ENCODE data around the gene RPS2. TPM values are rescaled to one million over a fixed set of nuclear protein-coding genes. Genes with fewer than 3 reads are reported as not detected.

Gene RPS2
- polyA plus RNA-seq, 1 of the 3 experiments (the other 2 are of a cell fraction), result 6,384 TPM

- TF ChIP-seq EZH2phosphoT487 (IDR thresholded peaks at IDR 0.05; ENCODE audit: borderline replicate concordance, low read depth) (no peak), JUND (IDR thresholded peaks at IDR 0.05) (no peak), SMC3 (IDR thresholded peaks at IDR 0.05; ENCODE audit: low read depth, low read length) (no peak), PBX3 (IDR thresholded peaks at IDR 0.05) (no peak), RFX5 (IDR thresholded peaks at IDR 0.05; ENCODE audit: low read length) (no peak), YY1 (IDR thresholded peaks at IDR 0.05; ENCODE audit: low read depth) (no peak), SIN3A (IDR thresholded peaks at IDR 0.05; ENCODE audit: borderline replicate concordance, low read depth, low read length) (no peak), MXI1 (IDR thresholded peaks at IDR 0.05; ENCODE audit: low read depth, low read length) (no peak), EP300 (IDR thresholded peaks at IDR 0.05; ENCODE audit: borderline replicate concordance in 1 of 2, low read depth in 1 of 2, low read length in 1 of 2) (no peak)
Measured at GRCh38 chr16:1976216-1976520, 11.5 kb upstream of the RPS2 start (continued).

GRCh38 chr16:1975432-1976215 lies 11.0 kb upstream of the RPS2 start:
- Histone ChIP-seq H3K9me2 (no peaks in the 10 kb centered on the region), H4K20me1 (ENCODE audit: insufficient read depth) (no peaks in the 10 kb centered on the region), H3K79me2 (ENCODE audit: insufficient read depth) (peaks cover 28% of the 10 kb centered on the region), H3K9me3 (no peaks in the 10 kb centered on the region), H3K4me2 (no peak overlapping the region), H3F3A (replicated peaks; ENCODE audit: insufficient read depth) (peaks cover 4% of the 10 kb centered on the region), H3K4me3 (ENCODE audit: low read depth in 2 of 2, low read length in 1 of 2) (no peak overlapping the region), H3K9ac (no peak overlapping the region), H3K27me3 (ENCODE audit: insufficient read depth) (no peaks in the 10 kb centered on the region), H3K4me1 (ENCODE audit: control insufficient read depth in 1 of 2, insufficient read depth in 2 of 2, low read depth in 1 of 2, low read length in 1 of 2) (peaks cover 0 to 9% of the 10 kb centered on the region in 2 experiments; a peak in 1 of 4 replicates), H3K27ac (ENCODE audit: low read depth in 2 of 2, low read length in 1 of 2) (no peak overlapping the region), H2AFZ (ENCODE audit: low read depth) (no peak overlapping the region), H3K36me3 (replicated peaks in 1 of 2; ENCODE audit: control insufficient read depth in 1 of 2, insufficient read depth in 2 of 2, low read length in 1 of 2) (peaks cover 7 to 49% of the 10 kb centered on the region in 2 experiments)
- DNase-seq, result no peak
- TF ChIP-seq TEAD4 (IDR thresholded peaks at IDR 0.05; ENCODE audit: borderline replicate concordance, insufficient read depth) (no peak), GATA2 (CRISPR knock-in tag; IDR thresholded peaks at IDR 0.05) (no peak), RCOR1 (IDR thresholded peaks at IDR 0.05; ENCODE audit: low read length) (no peak), MXI1 (IDR thresholded peaks at IDR 0.05; ENCODE audit: low read depth, low read length) (no peak), CHD2 (IDR thresholded peaks at IDR 0.05; ENCODE audit: low read length, partially characterized antibody) (no peak), NFIC (IDR thresholded peaks at IDR 0.05; ENCODE audit: borderline replicate concordance) (no peak), SIN3A (IDR thresholded peaks at IDR 0.05; ENCODE audit: borderline replicate concordance, low read depth, low read length) (no peak), SMC3 (IDR thresholded peaks at IDR 0.05; ENCODE audit: low read depth, low read length) (no peak), NRF1 (IDR thresholded peaks at IDR 0.05; ENCODE audit: low read depth, low read length) (no peak), JUND (IDR thresholded peaks at IDR 0.05) (no peak), GABPA (IDR thresholded peaks at IDR 0.05; ENCODE audit: low read depth) (no peak), FOXM1 (IDR thresholded peaks at IDR 0.05; ENCODE audit: low read depth) (no peak), PBX3 (IDR thresholded peaks at IDR 0.05) (no peak), FOSL2 (IDR thresholded peaks at IDR 0.05; ENCODE audit: borderline replicate concordance, low read depth) (no peak), USF2 (IDR thresholded peaks at IDR 0.05; ENCODE audit: borderline replicate concordance, low read depth, low read length) (no peak), POLR2AphosphoS5 (IDR thresholded peaks at IDR 0.05; ENCODE audit: low read depth, low read length) (no peak)
- TF ChIP-seq, protein P1, sequence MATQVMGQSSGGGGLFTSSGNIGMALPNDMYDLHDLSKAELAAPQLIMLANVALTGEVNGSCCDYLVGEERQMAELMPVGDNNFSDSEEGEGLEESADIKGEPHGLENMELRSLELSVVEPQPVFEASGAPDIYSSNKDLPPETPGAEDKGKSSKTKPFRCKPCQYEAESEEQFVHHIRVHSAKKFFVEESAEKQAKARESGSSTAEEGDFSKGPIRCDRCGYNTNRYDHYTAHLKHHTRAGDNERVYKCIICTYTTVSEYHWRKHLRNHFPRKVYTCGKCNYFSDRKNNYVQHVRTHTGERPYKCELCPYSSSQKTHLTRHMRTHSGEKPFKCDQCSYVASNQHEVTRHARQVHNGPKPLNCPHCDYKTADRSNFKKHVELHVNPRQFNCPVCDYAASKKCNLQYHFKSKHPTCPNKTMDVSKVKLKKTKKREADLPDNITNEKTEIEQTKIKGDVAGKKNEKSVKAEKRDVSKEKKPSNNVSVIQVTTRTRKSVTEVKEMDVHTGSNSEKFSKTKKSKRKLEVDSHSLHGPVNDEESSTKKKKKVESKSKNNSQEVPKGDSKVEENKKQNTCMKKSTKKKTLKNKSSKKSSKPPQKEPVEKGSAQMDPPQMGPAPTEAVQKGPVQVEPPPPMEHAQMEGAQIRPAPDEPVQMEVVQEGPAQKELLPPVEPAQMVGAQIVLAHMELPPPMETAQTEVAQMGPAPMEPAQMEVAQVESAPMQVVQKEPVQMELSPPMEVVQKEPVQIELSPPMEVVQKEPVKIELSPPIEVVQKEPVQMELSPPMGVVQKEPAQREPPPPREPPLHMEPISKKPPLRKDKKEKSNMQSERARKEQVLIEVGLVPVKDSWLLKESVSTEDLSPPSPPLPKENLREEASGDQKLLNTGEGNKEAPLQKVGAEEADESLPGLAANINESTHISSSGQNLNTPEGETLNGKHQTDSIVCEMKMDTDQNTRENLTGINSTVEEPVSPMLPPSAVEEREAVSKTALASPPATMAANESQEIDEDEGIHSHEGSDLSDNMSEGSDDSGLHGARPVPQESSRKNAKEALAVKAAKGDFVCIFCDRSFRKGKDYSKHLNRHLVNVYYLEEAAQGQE (IDR thresholded peaks at IDR 0.05; ENCODE audit: low read depth, low read length), result no peak
- TF ChIP-seq, protein P2, sequence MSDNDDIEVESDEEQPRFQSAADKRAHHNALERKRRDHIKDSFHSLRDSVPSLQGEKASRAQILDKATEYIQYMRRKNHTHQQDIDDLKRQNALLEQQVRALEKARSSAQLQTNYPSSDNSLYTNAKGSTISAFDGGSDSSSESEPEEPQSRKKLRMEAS (IDR thresholded peaks at IDR 0.05; ENCODE audit: low read depth), result no peak
- CTCF ChIA-PET, result no interaction called here
- POLR2A ChIA-PET, result interaction anchor here (1.6 kb wide), 1 partner anchor 11 kb away, joined by 6 read pairs; the partner anchor contains the start of gene RPS2
- WGBS (ENCODE audit: low lambda C conversion rate), result 97% methylated on average over 20 of the region's 33 CpGs
